Adrenal gland (tissue), 12 donors: Measurements from ENCODE around the gene GRK1. TPM values are rescaled to one million over a fixed set of nuclear protein-coding genes. Genes with fewer than 3 reads are reported as not detected.

ENCODE experiments used
- DNase-seq, 7 donors: peaks; one replicate each; pipeline ENCODE4 v3.0.0-alpha.2; 2019 to 2020
- H3K27ac ChIP-seq, 5 donors: fragments of 200-600 bp; sonication (generic) in 4 of 5; 1 replicate in 3 of 5; 2 replicates in 2 of 5; pipeline versions ENCODE4 v1.5.1 to v1.8.0; 2016 to 2020; ENCODE audit warnings: mild to moderate bottlenecking in 1 of 5
- H3K27me3 ChIP-seq: fragments of 200-600 bp; 2 replicates; pipeline ENCODE4 v1.8.0; 2021
- H3K36me3 ChIP-seq, 2 donors: fragments of 200-600 bp; replicated peaks in 1 of 2; 1 replicate in 1 of 2; 2 replicates in 1 of 2; pipeline versions ENCODE4 v1.5.1 to v1.8.0; 2018 to 2022
- H3K4me1 ChIP-seq, 2 donors: fragments of 200-600 bp; replicated peaks in 1 of 2; 1 replicate in 1 of 2; 2 replicates in 1 of 2; pipeline versions ENCODE4 v1.5.1 to v1.8.0; 2018 to 2021
- H3K4me3 ChIP-seq, 4 donors: fragments of 200-600 bp; sonication (generic) in 3 of 4; one replicate each; pipeline ENCODE4 v1.5.1; 2016 to 2018
- H3K9me3 ChIP-seq, 3 donors: fragments of 200-600 bp; sonication (generic) in 1 of 3; replicated peaks in 1 of 3; 1 replicate in 2 of 3; 2 replicates in 1 of 3; pipeline versions ENCODE4 v1.5.1 to v1.8.0; 2016 to 2021
- CTCF ChIP-seq, 6 experiments: fragments of 450-650 bp in 4 of 6; fragments of 200-600 bp in 2 of 6; sonication (generic) in 1 of 6; IDR thresholded peaks; 1 replicate in 5 of 6; 2 replicates in 1 of 6; pipeline versions ENCODE4 v1.5.1 to v1.8.0; 2016 to 2021; ENCODE audit warnings: antibody characterized with exemption in 6 of 6, mild to moderate bottlenecking in 2 of 6, moderate library complexity in 1 of 6
- POLR2A ChIP-seq, 2 donors: fragments of 450-650 bp; IDR thresholded peaks; one replicate each; pipeline ENCODE4 v1.6.1; 2017; ENCODE audit warnings: antibody characterized with exemption in 2 of 2, mild to moderate bottlenecking in 2 of 2, moderate library complexity in 1 of 2
- WGBS, 4 donors: extraction: QIAGEN DNeasy Blood & Tissue Kit in 2 of 4; methylation state at CpG; one replicate each; pipeline versions ENCODE4 v1.1.5 to v1.1.7; 2013 to 2017; 5-methylcytosine and 5-hydroxymethylcytosine counted together
- intact Hi-C, 2 donors: fragments of 100-400 bp; cut with DNase I; formaldehyde crosslinking; loops; one replicate each; pipeline versions ENCODE4 v1.14.1 to v1.15.0; 2022 to 2023
- polyA plus RNA-seq, 3 donors: library from polyadenylated mRNA; stranded (reverse); fragments of 200-250 nt in 2 of 3; fragments of 350-450 nt in 1 of 3; fragmentation: Illumina TruSeq in 1 of 3; extraction: RNeasy Lipid Tissue Mini Kit (QIAGEN cat#74804) in 1 of 3; gene quantifications; one replicate each; pipeline ENCODE4 v1.2.3, GENCODE V29; 2013 to 2014
- total RNA-seq, 9 donors: library from RNA; depleted of rRNA in 4 of 9; stranded (reverse); fragments of >200 nt in 4 of 9; fragments of 120-200 nt in 1 of 9; fragmentation: NEBNext Ultra II Directional in 1 of 9; extraction: Animal tissue kit (Norgen Biotek cat#: 25700) in 1 of 9; gene quantifications; one replicate each; pipeline versions ENCODE4 v1.1.0 to v1.2.4, GENCODE V29; 2013 to 2023
- donor health status: healthy with polysubstance abuse.
- donor health status: Bipolar disorder and iron deficiency.
- donor health status: DM: yes; HTN: yes; CAD: no.
- donor health status: DM: no; HTN: no; CAD: no.
- donor health status: DM: no; HTN: no; CAD: no.
- donor health status: DM: yes; HTN: yes; CAD: no.

GRK1 gene
- total and polyA plus RNA-seq, 12 donors: 0.04 to 0.38 (median 0.22) TPM; not detected in 9

- H3K27me3 ChIP-seq: peaks cover 1% of the 10 kb centered on the region
- H3K4me1 ChIP-seq: no peaks in the 10 kb centered on the region
- no peaks in the 10 kb centered on the region for H3K9me3 ChIP-seq
- no peak for DNase-seq
- WGBS, 4 donors: 80 to 90% (median 83%) methylated on average over 7 to 8 of the region's 8 CpGs
- TF ChIP-seq CTCF (IDR thresholded peaks at IDR 0.05) (no peak), POLR2A (IDR thresholded peaks at IDR 0.05) (no peak)
- no peak overlapping the region for H3K4me3 ChIP-seq
- H3K27ac ChIP-seq: no peak overlapping the region
- H3K36me3 ChIP-seq: no peaks in the 10 kb centered on the region
- intact Hi-C loops: no loop called here
Observed at GRCh38 chr13:113770441-113770840, 103.4 kb downstream of the GRK1 start.

- intact Hi-C loops: no loop called here
- no peak overlapping the region for H3K27ac ChIP-seq
- no peaks in the 10 kb centered on the region for H3K4me1 ChIP-seq
- DNase-seq: no peak
- H3K36me3 ChIP-seq: no peaks in the 10 kb centered on the region
- H3K4me3 ChIP-seq: no peak overlapping the region
- H3K27me3 ChIP-seq: peaks cover 5% of the 10 kb centered on the region
- WGBS, 4 donors: 89 to 92% (median 90%) methylated on average over 5 of the region's 5 CpGs
- no peaks in the 10 kb centered on the region for H3K9me3 ChIP-seq
- TF ChIP-seq POLR2A (IDR thresholded peaks at IDR 0.05) (no peak), CTCF (IDR thresholded peaks at IDR 0.05) (no peak)
Observed at GRCh38 chr13:113770937-113771336, 103.9 kb downstream of the GRK1 start.

- 53 to 65% (median 60%) methylated on average over 4 of the region's 4 CpGs for WGBS, 4 donors
- no peaks in the 10 kb centered on the region for H3K9me3 ChIP-seq
- TF ChIP-seq CTCF (IDR thresholded peaks at IDR 0.05) (no peak), POLR2A (IDR thresholded peaks at IDR 0.05) (no peak)
Observed at GRCh38 chr13:113771709-113772331, 104.8 kb downstream of the GRK1 start.

GRCh38 chr13:113774177-113775107, 107.4 kb downstream of the GRK1 start:
- no peaks in the 10 kb centered on the region for H3K36me3 ChIP-seq
- peak in 4 of 7 donors; percentile 40 to 49 (median 44) for DNase-seq
- WGBS, 4 donors: 71 to 75% (median 72%) methylated on average over 9 of the region's 9 CpGs
- TF ChIP-seq CTCF (IDR thresholded peaks at IDR 0.05) (no peak), POLR2A (IDR thresholded peaks at IDR 0.05) (no peak)
- no peak overlapping the region for H3K4me3 ChIP-seq
- H3K27ac ChIP-seq: no peak overlapping the region
- H3K27me3 ChIP-seq: peaks cover 15% of the 10 kb centered on the region
- intact Hi-C loops: no loop called here
- no peaks in the 10 kb centered on the region for H3K4me1 ChIP-seq
- no peaks in the 10 kb centered on the region for H3K9me3 ChIP-seq

More at GRCh38 chr13:113771709-113772331, 104.8 kb downstream of the GRK1 start:
- no peak for DNase-seq
- intact Hi-C loops: no loop called here
- Histone ChIP-seq H3K27me3 (peaks cover 10% of the 10 kb centered on the region), H3K4me3 (no peak overlapping the region), H3K27ac (peak overlapping the region in 1 of 5 donors; percentile 40), H3K4me1 (no peaks in the 10 kb centered on the region), H3K36me3 (no peaks in the 10 kb centered on the region)
